Measurements from ENCODE around the gene SENP1. TPM values are rescaled to one million over a fixed set of nuclear protein-coding genes. Genes with fewer than 3 reads are reported as not detected.
"Not testable (repeated sequence)": the region's sequence is repeated elsewhere in the genome, so short reads cannot be mapped to it uniquely, and the experiment has no call there.

The SENP1 gene
- total RNA-seq (2014; rRNA removed; shearing (Covaris generic)), result 27.3 and 32.7 TPM in 2 replicates

- peak; percentile 73 for DNase-seq (ENCODE audit: low spot score)
Observed at GRCh38 chr12:48105867-48106680, at the start of gene SENP1. SENP1 (minus strand) TSS chr12:48106079; CDS start chr12:48101472, 4,607 bp downstream.

GRCh38 chr12:48151103-48151771 is 45.4 kb upstream of the SENP1 start:
- DNase-seq (ENCODE audit: low spot score), result no peak

- DNase-seq (ENCODE audit: low spot score), result no peak
Observed at GRCh38 chr12:48145981-48146380, 40.1 kb upstream of the SENP1 start.

- DNase-seq (ENCODE audit: low spot score), result no peak
Observed at GRCh38 chr12:48143898-48144297, 38.0 kb upstream of the SENP1 start.

- no peak for DNase-seq (ENCODE audit: low spot score)
Observed at GRCh38 chr12:48142818-48143674, 37.2 kb upstream of the SENP1 start.

GRCh38 chr12:48135027-48135426 is 29.1 kb upstream of the SENP1 start:
- DNase-seq (ENCODE audit: low spot score), result no peak

- no peak for DNase-seq (ENCODE audit: low spot score)
Observed at GRCh38 chr12:48132826-48133225, 26.9 kb upstream of the SENP1 start.

GRCh38 chr12:48131517-48131916 is 25.6 kb upstream of the SENP1 start:
- no peak for DNase-seq (ENCODE audit: low spot score)

- no peak for DNase-seq (ENCODE audit: low spot score)
Observed at GRCh38 chr12:48129376-48129775, 23.5 kb upstream of the SENP1 start.

GRCh38 chr12:48128800-48129199 is 22.9 kb upstream of the SENP1 start:
- DNase-seq (ENCODE audit: low spot score), result no peak

- no peak for DNase-seq (ENCODE audit: low spot score)
Observed at GRCh38 chr12:48126953-48127630, 21.2 kb upstream of the SENP1 start.

GRCh38 chr12:48125985-48126384 is 20.1 kb upstream of the SENP1 start:
- no peak for DNase-seq (ENCODE audit: low spot score)

- DNase-seq (ENCODE audit: low spot score), result not testable (repeated sequence)
Observed at GRCh38 chr12:48125542-48125941, 19.7 kb upstream of the SENP1 start.

GRCh38 chr12:48123169-48123568 is 17.3 kb upstream of the SENP1 start:
- no peak for DNase-seq (ENCODE audit: low spot score)

GRCh38 chr12:48122065-48122834 is 16.4 kb upstream of the SENP1 start:
- DNase-seq (ENCODE audit: low spot score), result no peak

- DNase-seq (ENCODE audit: low spot score), result no peak
Observed at GRCh38 chr12:48121522-48121921, 15.6 kb upstream of the SENP1 start.

GRCh38 chr12:48119834-48120195 is 13.9 kb upstream of the SENP1 start:
- peak; percentile 6 for DNase-seq (ENCODE audit: low spot score)

- peak; percentile 96 for DNase-seq (ENCODE audit: low spot score)
Observed at GRCh38 chr12:48119078-48119833, 13.4 kb upstream of the SENP1 start, which contains the start of gene PFKM. PFKM (plus strand) TSS chr12:48119364; CDS start chr12:48122775, 3,411 bp downstream.

- peak; percentile 10 for DNase-seq (ENCODE audit: low spot score)
Observed at GRCh38 chr12:48118284-48118871, 12.5 kb upstream of the SENP1 start.

GRCh38 chr12:48115957-48116356 is 10.1 kb upstream of the SENP1 start:
- DNase-seq (ENCODE audit: low spot score), result no peak
